Measurements from ENCODE around the gene IL31RA.

IL31RA gene

DNA sequence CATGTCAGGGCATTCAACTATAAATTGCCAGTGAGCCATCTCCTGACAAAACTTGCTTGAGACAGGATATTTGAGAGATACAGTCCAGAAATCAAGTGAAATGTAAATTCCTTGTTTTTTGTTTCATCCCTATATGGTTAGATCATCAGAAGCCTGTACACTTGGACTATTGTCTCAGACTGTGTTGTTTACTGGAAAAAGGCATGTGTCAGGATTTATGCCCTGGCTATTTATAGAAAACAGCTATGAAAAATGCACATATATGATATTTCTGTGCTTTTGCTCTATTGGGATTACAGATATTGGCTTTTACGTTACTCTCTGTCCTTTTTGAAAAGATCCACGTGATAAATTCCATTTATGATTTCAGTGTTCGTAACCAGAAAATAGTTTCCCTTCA lies 44.2 kb downstream of the IL31RA start:
- Histone ChIP-seq H3K4me2 (ENCODE audit: low read depth, low read length, poor library complexity, severe bottlenecking) (no peak overlapping the region), H3K4me1 (ENCODE audit: insufficient read depth, low read length, poor library complexity, severe bottlenecking) (no peaks in the 10 kb centered on the region), H4K20me1 (ENCODE audit: insufficient read depth, low read length, poor library complexity, severe bottlenecking) (no peaks in the 10 kb centered on the region), H3K4me3 (ENCODE audit: low read length, poor library complexity, severe bottlenecking) (no peak overlapping the region), H3K36me3 (ENCODE audit: insufficient read depth, low read length) (no peaks in the 10 kb centered on the region), H3K9me2 (replicated peaks; ENCODE audit: low read depth, low read length) (no peaks in the 10 kb centered on the region), H2AFZ (ENCODE audit: low read length) (no peak overlapping the region), H3K79me2 (ENCODE audit: insufficient read depth, low read length) (no peaks in the 10 kb centered on the region), H3F3A (ENCODE audit: low read depth) (no peaks in the 10 kb centered on the region), H3K27me3 (ENCODE audit: insufficient read depth, low read length, poor library complexity, severe bottlenecking) (no peaks in the 10 kb centered on the region), H3K9me3 (ENCODE audit: insufficient read depth, low read depth, low read length) (no peaks in the 10 kb centered on the region), H3K9ac (ENCODE audit: low read depth, low read length, poor library complexity, severe bottlenecking) (no peak overlapping the region)
- no peak for TF ChIP-seq EZH2phosphoT487 (IDR thresholded peaks at IDR 0.05; ENCODE audit: borderline replicate concordance)
- TF ChIP-seq, protein P1, sequence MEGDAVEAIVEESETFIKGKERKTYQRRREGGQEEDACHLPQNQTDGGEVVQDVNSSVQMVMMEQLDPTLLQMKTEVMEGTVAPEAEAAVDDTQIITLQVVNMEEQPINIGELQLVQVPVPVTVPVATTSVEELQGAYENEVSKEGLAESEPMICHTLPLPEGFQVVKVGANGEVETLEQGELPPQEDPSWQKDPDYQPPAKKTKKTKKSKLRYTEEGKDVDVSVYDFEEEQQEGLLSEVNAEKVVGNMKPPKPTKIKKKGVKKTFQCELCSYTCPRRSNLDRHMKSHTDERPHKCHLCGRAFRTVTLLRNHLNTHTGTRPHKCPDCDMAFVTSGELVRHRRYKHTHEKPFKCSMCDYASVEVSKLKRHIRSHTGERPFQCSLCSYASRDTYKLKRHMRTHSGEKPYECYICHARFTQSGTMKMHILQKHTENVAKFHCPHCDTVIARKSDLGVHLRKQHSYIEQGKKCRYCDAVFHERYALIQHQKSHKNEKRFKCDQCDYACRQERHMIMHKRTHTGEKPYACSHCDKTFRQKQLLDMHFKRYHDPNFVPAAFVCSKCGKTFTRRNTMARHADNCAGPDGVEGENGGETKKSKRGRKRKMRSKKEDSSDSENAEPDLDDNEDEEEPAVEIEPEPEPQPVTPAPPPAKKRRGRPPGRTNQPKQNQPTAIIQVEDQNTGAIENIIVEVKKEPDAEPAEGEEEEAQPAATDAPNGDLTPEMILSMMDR (conservative IDR thresholded peaks at IDR 0.05; ENCODE audit: low read length) = no peak

DNA sequence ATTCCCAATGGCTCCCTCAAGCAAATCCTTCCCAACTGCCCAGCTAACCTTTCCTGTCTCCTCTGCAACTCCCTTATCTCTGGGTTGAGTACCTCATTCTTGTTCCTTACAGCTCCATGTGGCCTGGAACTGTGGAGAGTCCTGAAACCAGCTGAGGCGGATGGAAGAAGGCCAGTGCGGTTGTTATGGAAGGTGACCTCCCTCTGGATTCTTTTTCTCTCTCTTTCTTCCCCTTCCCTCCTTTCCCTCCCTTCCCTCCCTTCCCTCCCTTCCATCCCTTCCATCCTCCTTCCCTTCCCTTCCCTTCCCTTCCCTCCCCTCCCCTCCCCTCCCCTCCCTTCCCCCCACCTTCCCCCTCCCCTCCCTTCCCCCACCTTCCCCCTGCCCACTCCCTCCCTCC lies 45.1 kb downstream of the IL31RA start:
- Histone ChIP-seq H3K9ac (ENCODE audit: low read depth, low read length, poor library complexity, severe bottlenecking) (no peak overlapping the region), H3K4me2 (ENCODE audit: low read depth, low read length, poor library complexity, severe bottlenecking) (no peak overlapping the region), H3K36me3 (ENCODE audit: insufficient read depth, low read length) (no peaks in the 10 kb centered on the region), H3K27me3 (ENCODE audit: insufficient read depth, low read length, poor library complexity, severe bottlenecking) (no peaks in the 10 kb centered on the region), H3K4me3 (ENCODE audit: low read length, poor library complexity, severe bottlenecking) (no peak overlapping the region), H3F3A (ENCODE audit: low read depth) (no peaks in the 10 kb centered on the region), H3K4me1 (ENCODE audit: insufficient read depth, low read length, poor library complexity, severe bottlenecking) (no peaks in the 10 kb centered on the region), H2AFZ (ENCODE audit: low read length) (no peak overlapping the region), H3K9me2 (replicated peaks; ENCODE audit: low read depth, low read length) (no peaks in the 10 kb centered on the region), H3K79me2 (ENCODE audit: insufficient read depth, low read length) (no peaks in the 10 kb centered on the region), H3K9me3 (ENCODE audit: insufficient read depth, low read depth, low read length) (no peaks in the 10 kb centered on the region), H4K20me1 (ENCODE audit: insufficient read depth, low read length, poor library complexity, severe bottlenecking) (no peaks in the 10 kb centered on the region)
- TF ChIP-seq, protein P1 (conservative IDR thresholded peaks at IDR 0.05; ENCODE audit: low read length) = no peak
- TF ChIP-seq EZH2phosphoT487 (IDR thresholded peaks at IDR 0.05; ENCODE audit: borderline replicate concordance) = no peak

DNA sequence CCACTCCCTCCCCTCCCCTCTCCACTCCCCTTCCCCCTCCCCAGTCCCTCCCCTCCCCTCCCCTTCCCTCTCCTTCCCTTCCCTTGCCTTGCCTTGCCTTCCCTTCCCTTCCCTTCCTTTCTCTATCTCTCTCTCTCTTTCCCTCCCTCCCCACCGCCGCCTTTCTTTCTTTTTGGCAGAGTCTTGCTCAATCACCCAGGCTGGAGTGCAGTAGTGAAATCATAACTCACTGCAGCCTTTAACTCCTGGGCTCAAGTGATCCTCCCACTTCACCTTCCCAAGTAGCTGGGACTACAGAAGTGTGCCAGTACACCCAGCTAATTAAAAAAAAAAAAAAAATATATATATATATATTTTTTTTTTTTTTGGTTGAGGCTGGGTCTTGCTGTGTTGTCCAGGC lies 45.5 kb downstream of the IL31RA start:
- Histone ChIP-seq H3K4me3 (ENCODE audit: low read length, poor library complexity, severe bottlenecking) (no peak overlapping the region), H3K27me3 (ENCODE audit: insufficient read depth, low read length, poor library complexity, severe bottlenecking) (no peaks in the 10 kb centered on the region), H4K20me1 (ENCODE audit: insufficient read depth, low read length, poor library complexity, severe bottlenecking) (no peaks in the 10 kb centered on the region), H3K4me2 (ENCODE audit: low read depth, low read length, poor library complexity, severe bottlenecking) (no peak overlapping the region), H3K79me2 (ENCODE audit: insufficient read depth, low read length) (no peaks in the 10 kb centered on the region), H3F3A (ENCODE audit: low read depth) (no peaks in the 10 kb centered on the region), H2AFZ (ENCODE audit: low read length) (no peak overlapping the region), H3K9me3 (ENCODE audit: insufficient read depth, low read depth, low read length) (no peaks in the 10 kb centered on the region), H3K36me3 (ENCODE audit: insufficient read depth, low read length) (no peaks in the 10 kb centered on the region), H3K9ac (ENCODE audit: low read depth, low read length, poor library complexity, severe bottlenecking) (no peak overlapping the region), H3K4me1 (ENCODE audit: insufficient read depth, low read length, poor library complexity, severe bottlenecking) (no peaks in the 10 kb centered on the region), H3K9me2 (replicated peaks; ENCODE audit: low read depth, low read length) (no peaks in the 10 kb centered on the region)
- TF ChIP-seq, protein P1 (conservative IDR thresholded peaks at IDR 0.05; ENCODE audit: low read length) = no peak
- no peak for TF ChIP-seq EZH2phosphoT487 (IDR thresholded peaks at IDR 0.05; ENCODE audit: borderline replicate concordance)
